Lower leg skin (tissue), 4 donors: ENCODE data around the gene ITGB3. TPM values are rescaled to one million over a fixed set of nuclear protein-coding genes. Genes with fewer than 3 reads are reported as not detected.
A peak's percentile ranks its signal among the peaks of the same experiment; 100 is the strongest.

ENCODE experiments used
- DNase-seq, 2 donors: peaks; one replicate each; pipeline ENCODE4 v3.0.0-alpha.2; 2019; ENCODE audit warnings: low spot score in 2 of 2
- H3K4me3 ChIP-seq: fragments of 200-600 bp; sonication (generic); 2 replicates; pipeline ENCODE4 v1.5.1; 2017; ENCODE audit warnings: mild to moderate bottlenecking, low read depth; ENCODE audit not compliant: poor library complexity, severe bottlenecking
- POLR2A ChIP-seq, 2 donors: fragments of 450-650 bp; IDR thresholded peaks; one replicate each; pipeline ENCODE4 v1.6.1; 2016 to 2017; ENCODE audit warnings: antibody characterized with exemption in 2 of 2, mild to moderate bottlenecking in 1 of 2, moderate library complexity in 1 of 2
- WGBS, 2 donors: methylation state at CpG; one replicate each; pipeline ENCODE4 v1.1.5; 2018; 5-methylcytosine and 5-hydroxymethylcytosine counted together
- intact Hi-C: fragments of 100-400 bp; cut with DNase I; formaldehyde crosslinking; loops from one replicate; pipeline ENCODE4 v1.15.0; 2023; ENCODE audit warnings: low total_unique reads
- total RNA-seq, 4 donors: library from RNA; depleted of rRNA; stranded (reverse); fragments of >200 nt; gene quantifications; one replicate each; pipeline ENCODE4 v1.1.0, GENCODE V29; 2016
- TF ChIP-seq, protein P1 (sequence below), 3 donors: fragments of 450-650 bp; IDR thresholded peaks; one replicate each; pipeline ENCODE4 v1.5.1; 2016; ENCODE audit warnings: antibody characterized with exemption in 3 of 3, mild to moderate bottlenecking in 3 of 3, moderate library complexity in 2 of 3

Gene ITGB3
- total RNA-seq, 4 donors from 2014 or later = 2.2 to 3.7 (median 3.1) TPM

DNA sequence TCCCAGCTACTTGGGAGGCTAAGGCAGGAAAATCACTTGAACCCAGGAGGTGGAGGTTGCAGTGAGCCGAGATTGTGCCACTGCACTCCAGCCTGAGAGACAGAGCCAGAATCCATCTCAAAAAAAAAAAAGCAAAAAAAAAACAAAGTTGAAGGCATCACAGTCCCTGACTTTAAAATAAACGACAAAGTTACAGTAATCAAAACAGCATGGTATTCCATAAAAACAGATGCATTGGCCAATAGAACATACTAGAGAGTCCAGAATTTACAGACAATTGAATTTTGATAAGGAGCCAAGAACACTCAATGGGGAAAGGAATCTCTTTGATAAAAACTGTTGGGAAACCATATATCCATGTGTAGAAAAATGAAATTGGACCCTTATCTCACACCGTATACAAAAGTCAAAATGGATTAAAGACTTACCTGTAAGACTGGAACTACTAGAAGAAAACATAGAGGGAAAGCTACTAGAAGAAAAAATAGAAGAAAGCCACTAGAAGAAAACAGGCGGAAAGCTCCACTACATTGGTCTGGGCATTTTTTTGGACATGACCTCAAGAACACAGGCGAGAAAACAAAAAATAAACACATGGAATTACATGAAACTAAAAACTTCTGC is 67.4 kb downstream of the ITGB3 start:
- DNase-seq = no peak
- no peak overlapping the region for H3K4me3 ChIP-seq
- 68 to 76% methylated on average over 5 of the region's 5 CpGs for WGBS, 2 donors
- TF ChIP-seq POLR2A (IDR thresholded peaks at IDR 0.05) = no peak
- TF ChIP-seq, protein P1, sequence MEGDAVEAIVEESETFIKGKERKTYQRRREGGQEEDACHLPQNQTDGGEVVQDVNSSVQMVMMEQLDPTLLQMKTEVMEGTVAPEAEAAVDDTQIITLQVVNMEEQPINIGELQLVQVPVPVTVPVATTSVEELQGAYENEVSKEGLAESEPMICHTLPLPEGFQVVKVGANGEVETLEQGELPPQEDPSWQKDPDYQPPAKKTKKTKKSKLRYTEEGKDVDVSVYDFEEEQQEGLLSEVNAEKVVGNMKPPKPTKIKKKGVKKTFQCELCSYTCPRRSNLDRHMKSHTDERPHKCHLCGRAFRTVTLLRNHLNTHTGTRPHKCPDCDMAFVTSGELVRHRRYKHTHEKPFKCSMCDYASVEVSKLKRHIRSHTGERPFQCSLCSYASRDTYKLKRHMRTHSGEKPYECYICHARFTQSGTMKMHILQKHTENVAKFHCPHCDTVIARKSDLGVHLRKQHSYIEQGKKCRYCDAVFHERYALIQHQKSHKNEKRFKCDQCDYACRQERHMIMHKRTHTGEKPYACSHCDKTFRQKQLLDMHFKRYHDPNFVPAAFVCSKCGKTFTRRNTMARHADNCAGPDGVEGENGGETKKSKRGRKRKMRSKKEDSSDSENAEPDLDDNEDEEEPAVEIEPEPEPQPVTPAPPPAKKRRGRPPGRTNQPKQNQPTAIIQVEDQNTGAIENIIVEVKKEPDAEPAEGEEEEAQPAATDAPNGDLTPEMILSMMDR (IDR thresholded peaks at IDR 0.05) = no peak
- intact Hi-C loops = no loop called here

DNA sequence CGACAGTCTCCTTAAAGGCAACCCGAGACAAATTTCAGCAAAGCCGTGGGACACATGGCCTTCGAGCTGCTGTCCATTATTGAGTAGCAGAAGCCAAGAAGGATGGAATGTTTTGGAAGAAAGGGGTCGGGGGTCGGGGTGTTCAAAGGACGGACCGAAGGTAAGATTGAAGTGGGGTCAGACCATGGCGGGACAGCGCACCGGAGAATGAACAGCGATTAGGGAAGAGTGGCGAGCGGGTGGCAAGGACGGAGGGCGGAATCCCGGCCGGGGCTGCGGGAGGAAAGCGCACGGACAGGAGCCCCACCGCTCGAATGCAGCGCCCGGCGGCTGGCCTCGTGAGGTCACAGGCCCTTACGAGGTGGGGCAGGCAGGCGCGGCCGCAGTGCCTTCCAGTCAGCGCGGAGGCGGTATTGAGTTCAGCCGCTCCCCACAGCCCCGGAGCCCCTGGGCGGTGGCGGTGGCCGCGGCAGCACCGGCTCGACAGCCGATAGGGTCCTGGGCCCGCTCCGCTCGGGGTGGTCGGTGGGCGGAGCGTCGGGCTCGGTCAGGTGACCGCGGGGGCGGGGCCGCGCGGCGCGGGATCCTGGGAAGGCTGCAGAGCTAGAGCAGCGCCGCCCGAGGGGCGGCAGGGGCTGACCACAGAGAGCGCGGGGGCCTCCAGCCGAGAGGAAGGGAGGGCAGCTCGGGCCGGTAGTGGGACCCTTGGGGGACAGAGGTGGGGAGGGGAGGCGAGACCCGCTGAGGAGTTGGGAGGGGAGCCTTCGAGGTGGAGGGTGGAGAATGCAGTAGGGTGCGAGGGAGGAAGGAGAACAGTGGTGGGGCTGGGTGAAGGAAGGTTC is 70.0 kb downstream of the ITGB3 start, which contains the start of gene EFCAB13:
Gene EFCAB13, plus strand, starts transcription at position 574 of the 842 bp plus-strand sequence. CDS start 4,399 bp downstream, outside the sequence.
- DNase-seq = peak; percentile 79 to 98
- 1% methylated on average over 57 to 65 of the region's 72 CpGs for WGBS, 2 donors
- intact Hi-C loops = no loop called here
- H3K4me3 ChIP-seq = peak within 1 kb of the TSS; percentile 67
- peak in 1 of 2 donors; percentile 83 for TF ChIP-seq POLR2A (IDR thresholded peaks at IDR 0.05)
- TF ChIP-seq, protein P1 (IDR thresholded peaks at IDR 0.05) = no peak

DNA sequence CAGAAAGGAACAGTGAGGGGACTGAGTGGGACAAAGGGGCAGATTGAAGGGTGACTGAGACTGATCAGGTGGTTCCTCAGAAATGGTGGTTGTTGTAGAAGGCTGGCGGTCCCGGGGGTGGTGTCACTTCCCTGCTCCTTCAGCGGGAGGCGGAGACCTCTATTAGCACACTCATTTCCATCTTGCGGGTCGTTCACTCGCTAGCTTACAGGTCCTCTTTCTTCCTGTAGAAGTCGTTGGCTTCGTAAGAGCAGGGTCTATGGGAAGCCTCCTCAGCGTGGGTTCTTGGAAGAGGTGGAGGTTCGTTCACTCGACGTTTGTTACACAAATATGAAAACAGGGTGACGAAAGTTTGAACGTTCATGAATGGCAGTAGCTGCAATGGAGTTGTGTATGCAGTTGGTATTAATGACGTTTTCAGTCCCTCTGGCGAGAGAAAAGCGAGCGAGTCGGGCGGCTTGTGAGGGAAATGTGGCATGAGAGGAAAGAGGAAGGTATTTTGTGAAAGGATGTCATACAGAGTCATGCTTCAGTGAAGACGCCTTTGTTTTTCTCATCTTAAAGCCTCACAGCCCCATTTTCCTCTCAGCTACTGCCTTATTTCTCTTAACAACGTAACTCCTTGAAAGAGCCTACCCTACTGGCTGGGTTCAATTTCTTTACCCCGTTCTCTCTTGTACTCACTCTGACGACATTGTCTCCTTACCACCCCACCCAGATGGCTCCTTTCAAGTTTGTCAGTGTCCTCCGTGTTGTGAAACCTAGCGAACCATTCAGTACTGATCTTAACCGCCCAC is 70.8 kb downstream of the ITGB3 start:
- intact Hi-C loops = no loop called here
- WGBS, 2 donors = 6 to 12% methylated on average over 28 of the region's 28 CpGs
- DNase-seq = peak; percentile 52 to 92
- TF ChIP-seq POLR2A (IDR thresholded peaks at IDR 0.05) = no peak
- TF ChIP-seq, protein P1 (IDR thresholded peaks at IDR 0.05) = no peak
- peak overlapping the region; percentile 67 for H3K4me3 ChIP-seq

DNA sequence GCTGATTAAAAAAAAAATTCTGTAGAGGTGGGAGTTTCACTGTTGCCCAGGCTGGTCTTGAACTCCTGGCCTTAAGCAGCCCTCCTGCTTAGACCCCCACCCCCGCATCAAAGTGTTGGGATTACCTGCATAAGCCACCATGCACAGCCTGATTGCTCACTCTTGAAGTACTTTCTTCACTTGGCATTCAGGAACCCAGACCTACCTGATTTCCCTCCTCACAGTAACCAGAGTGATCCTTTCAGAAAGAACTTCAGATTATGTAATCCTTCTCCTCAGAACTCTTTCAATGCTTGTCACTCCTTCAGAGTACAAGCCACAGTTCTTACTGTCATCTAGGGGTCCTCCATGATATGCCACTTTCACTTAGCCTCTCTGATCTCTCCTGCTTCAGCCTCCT is 71.5 kb downstream of the ITGB3 start:
- no peak overlapping the region for H3K4me3 ChIP-seq
- 96 to 100% methylated on average over 1 of the region's 1 CpG for WGBS, 2 donors
- intact Hi-C loops = no loop called here

DNA sequence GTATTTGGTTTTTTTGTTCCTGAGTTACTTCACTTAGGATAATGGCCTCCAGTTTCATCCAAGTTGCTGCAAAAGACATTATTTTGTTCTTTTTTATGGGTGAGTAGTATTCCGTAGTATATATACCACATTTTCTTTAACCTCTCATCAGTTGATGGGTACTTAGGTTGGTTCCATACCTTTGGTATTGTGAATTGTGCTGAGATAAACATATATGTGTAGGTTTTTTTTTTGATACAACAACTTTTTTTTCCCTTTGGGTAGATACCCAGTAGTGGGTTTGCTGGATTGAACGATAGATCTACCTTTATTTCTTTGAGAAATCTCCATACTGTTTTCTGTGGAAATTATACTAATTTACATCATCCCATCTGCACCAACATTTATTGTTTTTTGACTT is 76.9 kb downstream of the ITGB3 start:
- TF ChIP-seq, protein P1 (IDR thresholded peaks at IDR 0.05) = no peak
- TF ChIP-seq POLR2A (IDR thresholded peaks at IDR 0.05) = no peak
- DNase-seq = no peak
- WGBS, 2 donors = 98 to 99% methylated on average over 2 of the region's 2 CpGs
- intact Hi-C loops = no loop called here
- H3K4me3 ChIP-seq = no peak overlapping the region

More for the DNA sequence above, 71.5 kb downstream of the ITGB3 start:
- no peak for TF ChIP-seq POLR2A (IDR thresholded peaks at IDR 0.05)
- TF ChIP-seq, protein P1 (IDR thresholded peaks at IDR 0.05) = no peak
- DNase-seq = no peak
